ENCODE data around the gene SH3BGRL3.

GRCh38 chr1:26277719-26278118 is 2.2 kb upstream of the SH3BGRL3 start:
- TF ChIP-seq POLR2AphosphoS5 (IDR thresholded peaks at IDR 0.05) = no peak
- TF ChIP-seq CTCF (IDR thresholded peaks at IDR 0.05) = no peak
